ENCODE measurements around the gene MAP6. TPM values are rescaled to one million over a fixed set of nuclear protein-coding genes. Genes with fewer than 3 reads are reported as not detected.

MAP6 gene
- total RNA-seq, 4 donors from 2014 or later: 10.4 to 16.3 (median 11.7) TPM

DNA sequence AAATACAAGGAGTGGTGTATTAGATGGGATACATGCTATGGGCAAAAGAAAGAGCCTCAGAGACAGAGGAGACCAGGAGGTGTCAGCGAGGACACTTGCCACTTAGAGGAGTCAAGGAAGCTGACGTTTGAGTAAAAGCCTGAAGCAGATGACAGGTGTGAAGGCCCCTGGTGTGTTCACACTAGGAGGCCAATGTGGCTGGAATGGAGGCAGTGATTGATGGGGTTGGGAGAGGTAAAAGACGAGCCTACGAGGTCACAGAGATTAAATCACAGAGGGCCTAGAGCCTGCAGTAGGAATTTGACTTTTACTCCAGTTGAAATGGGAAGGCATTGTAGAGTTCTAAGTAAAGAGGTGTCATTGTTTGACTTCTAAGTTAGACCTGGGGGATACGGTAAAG lies 131.1 kb downstream of the MAP6 start:
- no peak overlapping the region for H3K27ac ChIP-seq

More for the DNA sequence above, 131.1 kb downstream of the MAP6 start:
- no peak for TF ChIP-seq CTCF (IDR thresholded peaks at IDR 0.05)
- TF ChIP-seq POLR2A (IDR thresholded peaks at IDR 0.05): no peak
- no peak for TF ChIP-seq EP300 (IDR thresholded peaks at IDR 0.05)
- H3K36me3 ChIP-seq: no peaks in the 10 kb centered on the region
- peaks cover 0 to 11% (median 0%) of the 10 kb centered on the region in 4 donors for H3K4me1 ChIP-seq
- H3K4me3 ChIP-seq: no peak overlapping the region
- H3K27me3 ChIP-seq: no peaks in the 10 kb centered on the region
- no peaks in the 10 kb centered on the region for H3K9me3 ChIP-seq
- 79 to 80% methylated on average over 5 of the region's 5 CpGs for WGBS, 2 donors
- DNase-seq (ENCODE audit: low spot score in 2 of 2): no peak

Small RNA genes within 50 kb of the gene (small RNA-seq; reads per million reads assigned to genes)
- not detected for gene AP001922.4

Other genes with a start within 250 kb of the MAP6 start
- 10 to 100 TPM in 1 of 4 donors, 1 to 10 TPM in 3; 3.0 to 11.1 (median 6.6) TPM for gene KLHL35, start 235.8 kb downstream of the MAP6 start, total RNA-seq
- 100 to 1,000 TPM in 2 of 4 donors, 10 to 100 TPM in 2; 92.2 to 122 (median 101) TPM for gene GDPD5, start 143.1 kb downstream of the MAP6 start, total RNA-seq
- gene SERPINH1, start 106.8 kb downstream of the MAP6 start, total RNA-seq: 100 to 1,000 TPM; 151 to 358 (median 184) TPM
- not detected for gene MOGAT2, start 48.8 kb upstream of the MAP6 start, total RNA-seq
- gene DGAT2, start 99.7 kb upstream of the MAP6 start, total RNA-seq: 100 to 1,000 TPM in 1 of 4 donors, 10 to 100 TPM in 3; 22.9 to 194 (median 52.8) TPM
- 10 to 100 TPM; 27.3 to 38.7 (median 33.6) TPM for gene UVRAG, start 146.2 kb upstream of the MAP6 start, total RNA-seq

Measured in tibial nerve (tissue), 4 donors.